HG03025 (cell line): Measurements from ENCODE around the gene CDC42EP3.

Experiments used
- ATAC-seq: cut with Tn5 transposase; IDR thresholded peaks from one replicate; pipeline ENCODE4 v1.9.1; 2021; ENCODE audit warnings: mild to moderate bottlenecking, moderate library complexity; ENCODE audit not compliant: unreplicated experiment, low FRiP score

Gene CDC42EP3

DNA sequence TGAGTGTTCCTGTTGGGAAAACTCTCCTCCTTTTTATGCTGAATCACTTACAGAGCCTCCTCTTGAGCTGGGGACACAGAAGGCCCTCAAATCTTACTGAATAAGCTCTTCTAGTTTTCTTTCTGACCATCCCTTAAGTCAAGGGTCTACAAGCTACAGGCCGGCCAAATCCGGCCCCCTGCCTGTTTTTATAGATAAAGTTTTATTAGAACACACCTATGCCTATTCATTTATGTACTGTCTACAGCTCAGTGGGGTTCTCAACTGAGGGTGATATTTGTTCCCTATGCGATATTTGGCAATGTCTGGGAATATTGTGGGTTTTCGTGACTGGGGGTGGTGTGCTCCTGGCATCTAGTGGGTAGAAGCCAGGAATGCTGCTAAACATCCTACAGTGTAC is 14.0 kb downstream of the CDC42EP3 start:
- no peak for ATAC-seq

- ATAC-seq, result no peak
These were observed 14.7 kb downstream of the CDC42EP3 start for GRCh38 chr2:37656512-37657423.

DNA sequence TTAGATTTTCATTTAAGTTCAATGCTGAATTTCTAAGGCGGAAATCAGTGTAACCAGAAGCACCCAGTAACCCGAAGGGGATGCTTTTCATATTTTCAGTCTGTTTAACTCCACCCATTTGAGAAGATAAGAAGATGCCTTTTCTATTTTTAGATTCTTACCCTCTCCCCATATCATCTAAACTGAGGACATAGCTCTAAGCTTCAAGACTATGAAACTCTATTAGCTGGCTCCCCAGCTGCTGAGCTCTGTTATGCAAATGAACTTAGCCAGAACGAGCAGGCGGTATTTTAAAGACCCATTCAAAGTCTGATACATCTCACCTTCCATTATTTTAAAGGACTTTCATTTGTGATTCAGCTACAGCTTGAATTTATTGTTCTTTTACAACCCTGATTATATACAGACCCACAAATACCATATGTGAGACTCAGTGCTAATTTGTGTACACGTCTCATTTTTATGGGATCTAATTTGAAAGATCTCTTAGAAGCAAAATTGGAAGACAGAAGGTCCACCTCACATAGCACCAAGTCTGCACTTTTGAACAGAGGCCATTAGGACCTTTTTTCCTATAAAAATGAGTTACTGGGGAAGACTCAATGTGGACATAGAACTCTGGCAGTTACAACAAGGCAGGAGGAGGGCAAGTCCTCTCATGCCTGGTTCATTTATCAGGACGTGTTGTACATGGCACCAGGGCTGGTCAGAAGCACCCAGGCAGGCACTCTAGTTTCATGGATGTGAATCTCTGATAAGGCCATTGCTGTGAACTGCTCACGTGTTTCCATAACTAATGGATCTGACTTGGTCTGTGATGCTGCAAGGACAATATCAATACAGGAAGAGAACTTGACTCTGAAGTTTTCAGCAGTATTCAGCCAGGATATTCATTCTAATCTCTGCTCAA is 16.3 kb downstream of the CDC42EP3 start:
- peak; percentile 83 for ATAC-seq

- no peak for ATAC-seq
These were observed 17.0 kb downstream of the CDC42EP3 start for GRCh38 chr2:37654419-37654818.

DNA sequence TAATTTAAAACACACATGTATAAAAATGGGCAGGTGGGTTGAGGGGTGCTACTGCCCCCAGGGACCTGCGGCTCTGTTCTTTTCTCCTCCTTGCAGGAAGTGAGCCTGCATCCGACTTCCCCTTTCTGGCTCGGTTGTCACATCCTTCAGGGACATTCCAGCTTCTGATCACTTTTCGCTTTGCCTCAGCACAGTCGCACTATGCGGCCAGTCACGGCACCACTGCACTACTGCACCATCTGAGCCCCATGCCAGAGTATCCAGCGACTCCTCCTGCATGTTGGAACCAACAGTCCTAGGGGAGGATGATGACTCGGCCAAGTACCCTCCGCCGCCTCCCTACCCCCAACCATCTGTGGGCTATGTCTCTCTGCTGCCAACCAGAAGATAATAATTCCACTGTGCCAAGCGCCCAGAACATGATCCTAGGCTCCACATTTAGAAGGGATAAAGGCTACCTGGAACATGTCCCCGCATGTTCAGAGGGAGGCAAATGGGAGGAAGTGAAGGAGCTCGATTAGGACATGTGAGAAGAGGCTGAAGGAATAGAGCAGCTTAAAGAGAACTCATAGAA is 17.6 kb downstream of the CDC42EP3 start:
- no peak for ATAC-seq

GRCh38 chr2:37653093-37653492 is 18.3 kb downstream of the CDC42EP3 start:
- ATAC-seq, result no peak

GRCh38 chr2:37652199-37652640 is 19.2 kb downstream of the CDC42EP3 start:
- no peak for ATAC-seq

GRCh38 chr2:37650548-37651093 is 20.8 kb downstream of the CDC42EP3 start:
- no peak for ATAC-seq

DNA sequence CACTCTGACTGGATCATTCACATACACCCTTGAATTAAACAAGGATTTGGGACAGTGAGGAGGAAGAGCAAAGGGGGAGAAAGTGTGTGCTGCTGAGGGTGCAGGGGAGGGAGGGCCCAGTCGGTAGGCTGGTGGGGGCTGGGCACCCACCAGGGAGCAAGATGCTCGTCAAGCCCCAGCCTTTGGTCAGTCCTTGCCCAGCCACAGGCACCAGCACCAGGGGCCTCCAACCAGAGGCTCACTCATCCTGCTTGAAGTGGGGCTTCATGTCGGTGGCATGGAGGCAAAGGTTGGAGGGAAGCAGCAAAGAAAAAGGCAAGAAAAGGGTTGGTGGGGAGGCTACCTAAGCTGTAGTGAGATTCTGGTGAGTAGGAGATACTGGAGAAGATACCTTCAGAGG is 21.9 kb downstream of the CDC42EP3 start:
- ATAC-seq, result no peak

- no peak for ATAC-seq
These were observed 23.0 kb downstream of the CDC42EP3 start for GRCh38 chr2:37648331-37649011.

DNA sequence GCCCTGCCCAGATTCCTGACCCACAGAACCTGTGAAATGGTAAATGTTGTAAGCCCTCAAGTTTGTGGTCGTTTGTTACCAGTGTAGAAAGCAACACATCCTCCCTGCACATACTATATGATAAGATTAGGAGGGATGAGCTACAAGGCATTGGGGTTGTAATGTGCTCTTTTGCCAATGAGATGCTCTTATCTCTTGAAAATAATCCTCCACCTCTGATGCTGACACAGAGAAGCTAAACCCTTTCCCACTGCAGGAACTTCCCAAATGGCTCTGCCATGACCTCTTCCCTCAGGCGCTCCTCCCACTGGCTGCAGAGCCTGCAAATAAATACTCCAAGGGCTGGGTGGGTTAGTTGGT is 23.5 kb downstream of the CDC42EP3 start:
- ATAC-seq, result no peak

- ATAC-seq, result no peak
These were observed 25.6 kb downstream of the CDC42EP3 start for GRCh38 chr2:37645836-37646235.

DNA sequence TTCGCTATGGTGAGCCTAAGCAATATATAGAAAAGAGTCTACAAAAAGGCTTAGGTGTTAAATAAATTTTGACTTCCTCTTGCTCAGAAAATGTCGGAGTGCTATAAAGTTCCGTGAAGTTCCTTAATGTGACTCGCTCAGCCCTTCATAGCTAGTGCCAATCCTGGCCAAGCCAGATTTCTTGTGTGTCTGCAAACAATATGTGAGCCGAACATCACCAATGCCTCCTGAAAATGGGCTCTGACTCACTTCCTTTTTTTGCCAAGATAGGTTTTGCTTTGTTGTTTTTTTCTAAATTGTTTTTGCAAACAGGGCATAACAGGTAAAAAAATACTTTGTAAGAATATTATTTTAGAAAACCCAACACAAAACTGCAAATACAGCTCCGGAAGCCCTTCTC is 26.1 kb downstream of the CDC42EP3 start:
- no peak for ATAC-seq

GRCh38 chr2:37644191-37644590 is 27.3 kb downstream of the CDC42EP3 start:
- no peak for ATAC-seq

GRCh38 chr2:37643730-37644078 is 27.7 kb downstream of the CDC42EP3 start:
- no peak for ATAC-seq

GRCh38 chr2:37642907-37643729 is 28.3 kb downstream of the CDC42EP3 start:
- no peak for ATAC-seq

DNA sequence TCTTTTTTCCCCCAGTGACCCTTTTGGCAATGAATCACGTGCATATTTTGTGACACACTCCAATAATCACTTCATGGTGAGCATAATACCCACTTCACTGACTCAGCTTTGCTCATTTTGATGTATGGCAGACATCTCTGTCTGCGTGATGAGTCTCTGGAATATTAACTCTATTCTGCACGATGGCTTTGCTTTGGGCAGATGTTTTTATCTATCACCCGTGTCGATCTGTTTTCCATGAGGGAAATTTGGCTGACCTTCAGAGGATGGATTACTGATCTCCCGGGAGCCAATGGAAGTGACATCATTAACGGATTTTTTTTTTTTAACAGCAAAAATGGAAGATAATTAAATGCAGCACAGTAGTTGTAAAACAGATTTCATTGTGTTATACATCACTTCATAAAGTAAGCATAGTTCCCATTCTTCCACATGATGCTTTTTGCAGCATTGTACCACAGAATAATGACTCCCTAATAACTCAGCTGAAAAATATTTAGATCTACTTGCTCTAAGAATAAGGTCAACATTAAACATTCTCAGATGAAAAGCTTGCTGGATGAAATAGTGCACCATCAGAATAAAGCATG is 29.8 kb downstream of the CDC42EP3 start:
- no peak for ATAC-seq

- no peak for ATAC-seq
These were observed 31.8 kb downstream of the CDC42EP3 start for GRCh38 chr2:37639631-37640030.

- ATAC-seq, result no peak
These were observed 32.5 kb downstream of the CDC42EP3 start for GRCh38 chr2:37638973-37639372.
